ENCODE measurements around the gene TRPC6.
A peak's percentile ranks its signal among the peaks of the same experiment; 100 is the strongest.

TRPC6 gene

GRCh38 chr11:101586965-101587364, 3.2 kb upstream of the TRPC6 start:
- no peak for TF ChIP-seq CTCF (IDR thresholded peaks at IDR 0.05; ENCODE audit: low read depth, low read length)
- H3K4me3 ChIP-seq (replicated peaks in 1 of 2; ENCODE audit: low read depth in 2 of 2, low read length in 2 of 2): no peak overlapping the region
- DNase-seq (ENCODE audit: low read depth in 2 of 2): no peak

GRCh38 chr11:101584655-101585054, 848 bp upstream of the TRPC6 start:
- DNase-seq (ENCODE audit: low read depth in 2 of 2): no peak
- no peak for TF ChIP-seq CTCF (IDR thresholded peaks at IDR 0.05; ENCODE audit: low read depth, low read length)
- no peak overlapping the region for H3K4me3 ChIP-seq (replicated peaks in 1 of 2; ENCODE audit: low read depth in 2 of 2, low read length in 2 of 2)

- peak overlapping the region in 1 of 2 donors; percentile 55 for H3K4me3 ChIP-seq (replicated peaks in 1 of 2; ENCODE audit: low read depth in 2 of 2, low read length in 2 of 2)
- no peak for DNase-seq (ENCODE audit: low read depth in 2 of 2)
- no peak for TF ChIP-seq CTCF (IDR thresholded peaks at IDR 0.05; ENCODE audit: low read depth, low read length)
Observed at GRCh38 chr11:101584129-101584515, 315 bp upstream of the TRPC6 start.

GRCh38 chr11:101582989-101583250, 887 bp downstream of the TRPC6 start:
- DNase-seq (ENCODE audit: low read depth in 2 of 2): no peak
- no peak for TF ChIP-seq CTCF (IDR thresholded peaks at IDR 0.05; ENCODE audit: low read depth, low read length)
- peak overlapping the region in 1 of 2 donors; percentile 55 for H3K4me3 ChIP-seq (replicated peaks in 1 of 2; ENCODE audit: low read depth in 2 of 2, low read length in 2 of 2)

GRCh38 chr11:101582236-101582988, 1.4 kb downstream of the TRPC6 start:
- H3K4me3 ChIP-seq (replicated peaks in 1 of 2; ENCODE audit: low read depth in 2 of 2, low read length in 2 of 2): peak overlapping the region in 1 of 2 donors; percentile 55
- TF ChIP-seq CTCF (IDR thresholded peaks at IDR 0.05; ENCODE audit: low read depth, low read length): no peak
- peak in 1 of 2 donors; percentile 42 for DNase-seq (ENCODE audit: low read depth in 2 of 2)

- H3K4me3 ChIP-seq (replicated peaks in 1 of 2; ENCODE audit: low read depth in 2 of 2, low read length in 2 of 2): no peak overlapping the region
- TF ChIP-seq CTCF (IDR thresholded peaks at IDR 0.05; ENCODE audit: low read depth, low read length): no peak
- no peak for DNase-seq (ENCODE audit: low read depth in 2 of 2)
Observed at GRCh38 chr11:101577461-101577860, 6.3 kb downstream of the TRPC6 start.

GRCh38 chr11:101576456-101576855, 7.4 kb downstream of the TRPC6 start:
- DNase-seq (ENCODE audit: low read depth in 2 of 2): no peak
- no peak for TF ChIP-seq CTCF (IDR thresholded peaks at IDR 0.05; ENCODE audit: low read depth, low read length)
- no peak overlapping the region for H3K4me3 ChIP-seq (replicated peaks in 1 of 2; ENCODE audit: low read depth in 2 of 2, low read length in 2 of 2)

Data from cardiac fibroblast (primary cell).